Anterior cingulate cortex (tissue), 58 donors: ENCODE results near the gene TNFSF11.

Experiments
- DNase-seq, 58 donors: peaks; one replicate each; lab custom pipeline; 2025; lab: John Stamatoyannopoulos, UW

The TNFSF11 gene, protein sequence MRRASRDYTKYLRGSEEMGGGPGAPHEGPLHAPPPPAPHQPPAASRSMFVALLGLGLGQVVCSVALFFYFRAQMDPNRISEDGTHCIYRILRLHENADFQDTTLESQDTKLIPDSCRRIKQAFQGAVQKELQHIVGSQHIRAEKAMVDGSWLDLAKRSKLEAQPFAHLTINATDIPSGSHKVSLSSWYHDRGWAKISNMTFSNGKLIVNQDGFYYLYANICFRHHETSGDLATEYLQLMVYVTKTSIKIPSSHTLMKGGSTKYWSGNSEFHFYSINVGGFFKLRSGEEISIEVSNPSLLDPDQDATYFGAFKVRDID

DNA sequence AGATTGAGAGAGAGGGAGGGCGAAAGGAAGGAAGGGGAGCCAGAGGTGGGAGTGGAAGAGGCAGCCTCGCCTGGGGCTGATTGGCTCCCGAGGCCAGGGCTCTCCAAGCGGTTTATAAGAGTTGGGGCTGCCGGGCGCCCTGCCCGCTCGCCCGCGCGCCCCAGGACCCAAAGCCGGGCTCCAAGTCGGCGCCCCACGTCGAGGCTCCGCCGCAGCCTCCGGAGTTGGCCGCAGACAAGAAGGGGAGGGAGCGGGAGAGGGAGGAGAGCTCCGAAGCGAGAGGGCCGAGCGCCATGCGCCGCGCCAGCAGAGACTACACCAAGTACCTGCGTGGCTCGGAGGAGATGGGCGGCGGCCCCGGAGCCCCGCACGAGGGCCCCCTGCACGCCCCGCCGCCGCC, at the start of gene TNFSF11:
Gene TNFSF11 (plus strand): TSS at position 142 of the 400 bp plus-strand sequence. CDS start 152 bp downstream, at position 294.
- peak in 1 of 58 donors; percentile 3 for DNase-seq

DNA sequence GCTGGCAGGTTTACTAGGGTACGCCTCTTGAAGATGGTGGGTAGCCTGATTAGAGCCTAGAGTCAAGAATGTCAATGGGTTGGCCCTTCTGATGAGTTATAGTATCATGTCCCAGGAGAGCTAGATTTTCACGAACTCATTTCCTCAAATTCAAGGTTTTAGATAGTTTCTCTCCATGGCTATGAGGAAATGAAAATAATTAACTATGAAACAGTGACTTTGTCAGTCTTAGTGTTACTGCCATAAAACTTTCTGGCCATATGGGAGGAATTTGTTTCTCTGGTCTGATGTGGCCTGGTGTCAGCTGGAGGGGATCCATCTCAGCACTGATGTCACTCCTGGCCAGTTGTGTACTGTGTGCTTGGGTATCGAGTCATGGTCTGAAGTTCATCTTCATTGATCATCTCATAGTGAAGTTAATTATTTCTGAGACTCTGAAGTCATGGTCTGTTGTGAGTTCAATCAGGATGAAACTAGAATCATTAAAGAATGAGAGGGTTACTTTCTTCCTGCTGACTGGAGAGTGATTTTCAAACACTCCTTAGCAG, 49.4 kb upstream of the TNFSF11 start:
- no peak for DNase-seq

DNA sequence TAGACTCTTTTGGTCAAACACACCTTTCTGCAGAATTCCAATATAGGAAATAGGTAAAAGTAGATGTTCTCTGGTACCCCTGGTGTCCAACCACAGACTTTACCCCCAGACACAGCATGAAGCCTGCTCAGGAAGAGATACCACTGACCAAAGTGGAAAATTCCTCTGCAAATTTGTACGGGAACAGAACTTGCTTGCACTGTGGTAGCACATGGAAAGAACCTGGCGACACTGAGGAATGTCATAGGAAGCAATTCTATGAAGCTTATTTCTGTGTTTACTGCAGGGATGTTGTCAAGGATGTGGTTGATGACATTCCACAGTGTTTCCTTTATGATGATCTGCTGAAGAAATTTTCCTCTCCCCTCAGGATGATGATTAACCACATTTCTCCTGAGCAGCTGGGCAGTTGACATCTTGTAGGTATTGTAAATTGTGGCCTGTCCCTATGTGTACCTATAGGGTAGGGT, 48.9 kb upstream of the TNFSF11 start:
- DNase-seq, result no peak

DNA sequence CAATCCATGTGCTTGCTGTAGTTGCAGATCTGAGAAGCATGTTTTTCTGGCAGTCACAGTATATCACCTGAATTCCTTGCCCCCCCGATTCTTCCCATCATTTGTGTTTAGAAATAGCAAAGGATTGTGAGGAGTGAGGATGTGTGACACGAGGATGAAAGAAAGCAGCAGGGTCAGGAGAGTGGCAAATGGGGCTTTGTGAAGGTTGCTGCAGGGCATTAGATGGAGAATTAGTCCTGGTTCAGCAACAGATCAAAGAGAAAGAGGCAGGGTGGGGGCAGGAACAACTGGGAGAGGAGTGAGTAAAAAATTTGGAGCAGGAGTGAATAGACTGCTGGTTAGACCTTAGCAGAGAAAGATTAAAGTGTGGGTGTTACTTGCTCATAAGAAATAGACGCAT, 47.7 kb upstream of the TNFSF11 start:
- DNase-seq, result no peak

DNA sequence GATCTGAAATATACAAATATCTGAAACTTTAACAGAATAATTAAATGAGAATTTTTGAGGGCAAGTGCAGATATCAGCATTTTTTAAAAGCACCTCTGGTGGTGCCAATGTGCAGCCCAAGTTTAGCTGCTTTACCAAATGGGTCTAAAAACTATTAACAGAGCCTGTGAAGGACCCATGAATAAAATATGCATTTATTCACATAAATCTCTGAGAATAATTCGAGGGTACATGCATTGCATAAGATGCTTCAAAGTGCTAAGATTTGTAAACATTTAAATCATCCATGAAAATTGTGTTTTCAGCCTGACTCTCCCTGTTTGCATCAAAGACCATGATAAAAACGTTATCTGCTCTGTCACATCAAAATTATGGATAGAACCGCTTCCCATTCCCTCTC, 47.1 kb upstream of the TNFSF11 start:
- DNase-seq, result no peak

DNA sequence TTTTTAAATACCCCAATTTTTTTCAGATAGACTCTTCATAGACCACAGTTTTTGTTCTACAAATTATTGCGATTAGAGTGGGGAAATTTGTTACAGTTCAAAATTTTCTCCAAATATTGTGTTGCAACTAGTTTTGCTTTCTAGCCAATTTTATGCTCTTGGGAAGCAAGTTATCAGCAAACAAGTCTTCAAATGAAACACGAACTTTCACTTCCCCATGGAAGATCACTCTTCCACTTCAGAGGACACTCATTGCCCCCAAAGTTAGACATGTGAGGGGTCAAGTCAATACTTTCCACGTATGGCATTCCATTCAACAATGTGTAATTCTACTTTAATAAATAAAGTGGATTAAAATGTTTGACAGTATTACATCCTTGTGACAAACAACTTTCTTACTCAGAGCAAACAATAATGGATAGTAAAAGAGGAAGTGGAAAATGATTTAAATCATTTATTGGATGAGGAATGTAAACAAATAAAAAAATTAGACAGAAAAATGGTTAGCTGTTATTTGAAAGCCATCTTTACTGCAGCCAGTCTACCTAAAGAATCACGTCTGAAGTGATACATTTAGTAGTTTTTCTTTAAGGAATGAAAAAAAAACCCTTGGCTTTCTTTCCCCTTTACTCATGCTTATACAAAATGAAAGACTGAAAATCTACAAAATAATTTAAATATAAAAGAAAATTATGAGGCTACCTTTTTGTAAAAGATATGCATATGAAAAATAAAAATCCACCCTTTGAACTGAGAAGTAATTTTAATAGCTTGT, 41.2 kb upstream of the TNFSF11 start:
- DNase-seq, result no peak

DNA sequence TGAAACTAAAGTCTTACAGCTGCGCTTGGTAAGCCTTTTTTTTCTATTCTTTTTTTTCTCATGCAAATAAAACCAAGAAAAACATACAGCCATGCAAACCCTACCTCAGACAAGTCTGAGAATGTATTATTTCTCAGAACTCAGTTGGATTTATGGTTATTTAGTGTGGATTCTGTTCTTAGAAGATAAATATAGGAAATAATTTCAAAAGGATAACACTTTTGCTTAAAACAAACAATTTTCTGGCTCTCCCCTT, 40.7 kb upstream of the TNFSF11 start:
- no peak for DNase-seq

DNA sequence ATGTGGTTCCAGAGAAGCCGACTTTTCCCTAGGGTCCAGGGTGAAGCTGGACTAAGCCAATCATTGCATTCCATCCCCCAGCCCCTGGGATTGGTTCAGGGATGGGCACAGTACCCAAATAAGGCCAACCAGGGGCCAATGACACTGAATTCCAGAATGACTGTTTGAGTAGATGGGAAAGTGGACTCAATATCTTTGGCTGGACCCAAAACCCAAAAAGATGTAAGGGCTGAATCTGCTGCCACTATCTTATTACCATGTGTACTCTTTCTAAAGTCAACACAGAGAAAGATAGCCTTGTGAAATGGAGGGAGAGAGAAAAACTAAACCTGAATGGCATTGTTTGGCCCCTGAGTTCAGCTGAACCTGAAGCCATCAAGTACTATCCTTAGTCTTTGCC, 39.2 kb upstream of the TNFSF11 start:
- DNase-seq, result no peak

DNA sequence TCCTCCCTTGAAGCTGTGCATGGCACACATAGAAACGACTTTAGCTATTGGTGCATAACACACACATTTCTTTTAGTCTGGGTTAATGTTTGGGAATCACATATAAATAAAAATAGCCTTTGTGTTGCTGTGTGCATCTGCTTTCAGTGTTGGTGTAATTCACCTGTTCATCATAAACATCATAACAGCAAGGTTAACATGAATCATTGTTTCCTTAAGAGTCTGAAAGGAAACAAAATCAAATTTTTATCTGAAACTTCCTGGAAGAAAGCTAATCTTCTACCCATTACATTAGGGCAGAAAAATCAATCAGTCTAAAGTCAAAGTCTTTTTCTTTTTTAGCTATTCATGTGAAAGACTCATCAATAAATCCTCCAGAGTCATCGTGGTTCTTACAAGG, 35.0 kb upstream of the TNFSF11 start:
- no peak for DNase-seq

DNA sequence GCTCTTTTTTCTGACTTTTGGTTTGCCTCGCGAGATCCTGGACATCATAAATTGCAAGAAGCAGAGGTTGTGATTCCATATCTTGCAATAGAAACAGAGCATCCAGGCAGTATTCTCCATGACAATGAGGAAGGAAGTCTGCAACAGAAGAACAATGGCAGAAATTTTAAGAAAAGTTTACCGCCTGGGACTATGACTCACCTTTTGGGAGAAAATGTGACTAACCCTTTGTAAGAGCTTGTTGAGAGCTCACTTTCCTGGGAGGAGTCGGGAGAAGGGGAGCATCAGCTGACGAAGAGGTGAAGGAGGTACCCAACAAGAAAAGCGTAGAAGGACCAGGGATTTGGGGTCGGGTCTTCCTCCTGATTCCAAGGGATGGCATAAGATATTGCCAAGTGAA, 34.3 kb upstream of the TNFSF11 start:
- no peak for DNase-seq

DNA sequence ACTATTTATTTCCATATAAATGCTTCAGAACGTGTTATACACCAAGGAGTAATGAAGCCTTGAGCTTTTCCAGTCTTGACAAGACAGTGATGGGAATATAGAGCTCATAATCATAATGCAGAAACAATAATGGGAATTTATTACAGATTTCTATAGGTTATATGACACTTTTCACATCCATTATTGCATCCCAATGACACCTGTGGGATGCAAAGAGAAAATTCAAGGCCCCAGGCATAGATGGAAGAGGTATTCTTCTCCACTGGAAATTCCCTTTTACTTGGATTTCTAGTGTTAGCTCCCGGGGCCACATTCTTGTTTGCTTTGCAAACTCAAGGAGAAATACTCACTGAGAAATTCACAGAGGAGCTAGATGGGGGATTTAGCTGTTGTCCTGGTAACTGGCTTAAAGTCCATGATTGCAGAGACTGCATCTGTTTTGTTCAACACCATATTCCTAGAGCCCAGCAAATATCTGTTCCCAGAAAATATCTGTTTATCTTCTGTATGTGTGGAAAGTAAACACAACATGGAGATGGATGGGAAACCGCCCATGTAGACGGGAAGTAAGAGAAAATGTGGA, 30.6 kb upstream of the TNFSF11 start:
- DNase-seq, result no peak

DNA sequence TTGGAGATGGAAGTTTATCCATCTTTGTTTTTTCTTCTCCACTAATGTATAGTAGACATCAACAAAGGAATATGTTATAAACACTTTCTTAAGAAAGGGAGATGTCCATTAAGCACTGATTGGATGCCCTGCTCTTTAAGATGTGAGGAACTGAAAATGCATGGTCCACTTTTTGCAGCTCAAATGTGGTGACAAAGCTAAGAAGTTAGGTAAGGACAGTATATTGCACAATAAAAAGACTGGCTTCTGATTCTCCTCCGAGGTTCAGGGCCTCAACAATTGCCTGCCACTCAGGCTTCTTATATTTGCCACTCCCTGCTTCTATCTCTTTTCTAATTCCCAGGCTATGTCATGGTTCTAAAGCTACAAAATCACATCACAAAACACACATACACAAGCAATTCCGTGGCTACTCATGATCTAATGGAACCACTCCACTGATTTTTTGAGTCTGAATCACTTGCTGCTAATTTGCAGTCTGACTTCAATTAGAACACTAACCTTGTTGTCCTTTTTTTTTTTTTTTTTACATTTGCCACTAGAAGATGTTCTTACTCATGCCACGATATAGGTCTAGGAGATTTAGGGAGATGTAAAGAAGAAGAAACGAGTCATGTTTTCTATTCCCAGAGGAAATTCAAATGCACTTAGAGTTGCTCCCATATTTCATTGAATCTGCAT, 29.6 kb upstream of the TNFSF11 start:
- peak in 1 of 58 donors; percentile 9 for DNase-seq

DNA sequence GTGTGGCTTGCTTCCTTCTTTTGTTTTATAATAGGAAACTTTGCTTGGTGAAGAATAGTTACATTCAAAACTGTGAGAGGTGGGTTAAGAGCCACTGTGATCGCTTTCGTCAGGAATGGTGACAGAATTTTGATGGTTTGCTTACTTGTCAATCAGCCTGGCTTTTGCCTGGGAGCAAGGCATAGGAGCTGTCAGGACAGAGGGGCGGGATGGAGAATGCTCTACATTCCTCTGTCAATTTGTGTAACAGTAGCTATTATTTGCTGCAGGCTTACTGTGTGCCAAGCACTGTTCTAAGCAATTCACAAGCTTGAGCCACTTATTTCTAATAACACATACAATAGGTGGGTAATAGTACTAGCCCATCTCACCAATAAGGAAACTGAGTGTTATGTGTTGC, 28.1 kb upstream of the TNFSF11 start:
- DNase-seq, result no peak

DNA sequence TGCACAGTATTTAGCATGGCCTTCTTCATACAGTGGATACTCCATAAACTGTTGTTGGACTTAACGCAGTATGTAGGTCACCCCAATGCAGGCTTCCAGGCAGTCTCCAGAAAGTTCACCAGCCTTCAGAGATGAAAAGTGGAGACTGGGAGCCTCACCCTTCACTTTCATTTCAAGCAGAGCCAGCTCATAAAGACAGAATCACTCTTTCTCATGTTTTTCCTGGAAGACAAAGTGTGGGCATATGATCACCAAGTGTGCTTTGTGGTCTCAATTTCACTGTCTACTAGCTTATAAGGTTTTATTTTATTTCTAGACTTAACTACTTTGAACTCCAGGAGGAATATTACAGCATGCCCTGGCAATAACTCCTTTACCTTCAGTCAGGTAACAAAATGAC, 26.3 kb upstream of the TNFSF11 start:
- no peak for DNase-seq

DNA sequence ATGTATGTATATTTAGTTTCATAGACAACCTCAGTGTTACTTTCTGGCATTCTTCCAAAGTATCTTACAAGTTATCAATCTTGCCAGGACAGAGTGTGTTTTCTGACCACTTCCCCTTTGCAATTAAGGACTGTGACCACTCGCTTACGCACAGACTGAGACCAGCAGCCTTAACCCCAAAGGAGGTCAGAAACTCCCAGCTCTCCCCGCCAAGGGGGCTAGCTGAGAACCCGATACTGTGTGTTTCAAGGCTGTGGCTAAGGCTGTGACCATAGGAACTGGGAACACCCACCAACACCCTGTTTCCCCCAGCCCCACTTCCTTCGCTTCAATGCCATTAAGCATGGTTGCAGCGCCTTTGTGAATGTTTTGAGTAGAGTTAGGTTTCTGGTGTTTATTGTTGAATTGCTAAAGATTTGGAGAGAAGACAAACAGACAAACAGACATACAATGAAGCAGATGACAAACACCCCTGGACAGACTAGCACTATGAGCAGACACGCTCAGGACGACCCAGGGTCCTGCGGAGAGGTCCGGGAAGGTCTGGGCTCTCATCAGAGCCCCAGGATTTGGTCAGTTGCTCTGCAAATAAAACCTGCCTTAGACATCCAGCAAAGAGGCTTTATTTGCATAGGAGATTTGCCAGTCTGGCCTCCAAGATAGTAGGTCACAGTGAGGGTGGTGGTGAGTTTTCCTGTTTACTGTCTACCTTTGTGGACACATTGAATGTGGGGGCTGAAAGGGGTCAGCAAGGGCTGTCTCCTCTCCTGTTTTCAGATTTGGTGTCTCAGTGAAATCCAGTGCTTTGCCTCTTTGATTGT, 25.0 kb upstream of the TNFSF11 start:
- peak in 5 of 58 donors; percentile 2 to 22 (median 6) for DNase-seq

DNA sequence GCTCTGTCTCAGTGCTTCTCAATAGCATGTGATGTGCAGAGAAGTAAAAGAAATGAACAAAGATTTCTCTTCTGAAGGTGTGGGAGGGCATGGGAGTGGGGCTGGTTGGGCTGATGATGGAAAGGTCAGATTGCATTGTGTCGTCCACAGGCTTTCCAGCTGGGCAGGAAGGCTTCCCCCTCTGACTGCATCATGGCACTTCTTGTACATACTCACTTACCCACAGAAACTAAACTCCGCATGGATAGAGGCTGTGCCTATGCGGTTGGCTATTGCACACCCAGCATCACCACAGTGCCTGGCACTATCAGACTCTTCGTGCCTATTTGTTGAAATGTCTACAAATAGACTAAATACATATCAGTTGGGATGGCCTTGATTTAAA, 24.4 kb upstream of the TNFSF11 start:
- no peak for DNase-seq

DNA sequence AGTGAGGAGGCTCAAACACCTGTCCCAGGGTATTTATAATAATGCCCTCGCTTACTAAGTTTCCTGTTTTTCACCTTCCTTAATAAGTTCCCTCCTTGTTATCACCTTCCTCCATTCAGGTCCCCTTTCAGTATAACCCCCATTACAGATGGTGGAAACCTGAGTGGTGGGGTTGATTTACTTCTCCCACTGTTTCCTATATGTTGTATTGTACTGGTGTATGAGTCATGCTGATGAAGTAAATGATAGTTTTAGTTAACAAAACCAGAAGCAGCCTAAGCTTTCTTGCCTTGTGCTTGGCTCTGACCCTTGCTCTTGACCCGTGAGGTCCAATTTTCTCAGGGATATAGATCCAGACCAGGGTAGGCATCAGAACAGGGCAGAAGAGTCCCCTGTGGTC, 22.3 kb upstream of the TNFSF11 start:
- no peak for DNase-seq

DNA sequence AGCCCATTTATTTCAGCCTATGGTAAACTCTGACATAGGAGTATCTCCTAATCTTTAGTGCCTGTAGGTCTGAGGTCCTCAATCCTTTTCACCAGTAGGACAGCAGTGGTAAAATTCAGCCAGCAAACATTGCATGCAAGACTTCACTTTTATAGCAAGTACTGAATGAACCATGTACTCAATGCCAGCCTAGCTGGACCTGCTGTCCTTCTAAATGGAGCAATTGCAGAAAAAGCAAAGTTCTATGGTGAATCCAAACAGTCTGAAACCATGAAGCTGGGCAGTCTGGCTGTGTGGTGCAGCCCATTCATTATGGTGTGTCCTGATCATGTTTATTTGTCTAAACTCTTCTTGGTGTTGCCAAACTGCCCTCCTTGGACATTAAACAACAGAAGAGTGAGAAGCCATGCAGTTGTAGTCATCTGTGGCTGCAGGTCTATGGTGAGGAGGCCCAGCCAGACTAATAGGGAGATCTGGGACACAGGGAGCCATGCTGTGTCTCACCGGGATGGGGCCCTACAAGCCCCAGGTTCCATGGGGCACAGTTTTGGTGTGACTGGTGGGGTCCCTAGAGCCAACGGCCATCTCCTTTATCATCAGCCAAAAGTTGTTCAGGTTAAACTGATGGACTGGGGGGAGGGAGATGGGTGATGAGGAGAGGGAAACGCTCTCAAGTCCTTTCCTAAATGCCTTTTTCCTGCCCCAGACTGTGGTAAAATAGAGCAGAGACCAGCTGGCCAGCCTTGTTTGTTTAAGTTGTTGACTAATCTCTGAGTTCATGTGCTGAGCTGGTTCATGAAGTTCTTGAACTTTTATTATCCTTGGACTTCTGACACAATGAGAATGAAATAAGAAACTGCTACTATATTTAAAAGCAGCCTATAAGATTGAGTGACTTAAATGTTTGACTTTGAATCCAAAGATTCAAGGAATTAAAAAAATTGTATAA, 20.6 kb upstream of the TNFSF11 start:
- DNase-seq, result no peak

DNA sequence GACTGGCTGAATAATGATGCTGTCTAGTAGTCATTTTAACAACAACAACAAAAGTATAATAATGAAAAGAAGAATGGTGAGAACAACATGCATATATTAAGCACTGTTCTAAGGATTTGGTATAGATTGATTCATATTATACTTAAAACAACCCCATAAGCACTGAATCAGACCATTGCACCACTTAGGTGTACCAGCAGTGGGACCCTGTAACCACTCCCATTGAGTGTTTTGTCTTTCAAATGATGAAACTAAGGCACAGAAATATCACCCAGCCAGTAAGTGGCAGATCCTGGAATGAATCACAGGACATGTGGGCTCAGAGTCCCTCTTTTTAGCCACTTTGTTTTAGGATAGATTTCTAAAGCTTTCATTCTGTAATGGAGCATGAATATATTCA, 14.9 kb upstream of the TNFSF11 start:
- DNase-seq, result no peak
